GM23338 (cell line): ENCODE data around the gene AHDC1. TPM values are rescaled to one million over a fixed set of nuclear protein-coding genes. Genes with fewer than 3 reads are reported as not detected.

Experiments used
- ATAC-seq: fragments of 200-7000 bp; cut with Tn5 transposase; 3 replicates; pipeline ENCODE4 v1.9.1; 2020
- DNase-seq: peaks from one replicate; pipeline ENCODE4 v3.0.0-alpha.2; 2015; ENCODE audit warnings: low spot score
- H2AFZ ChIP-seq: fragments of 200-600 bp; sonication (generic); 2 replicates; pipeline ENCODE4 v1.8.0; 2016; ENCODE audit warnings: antibody characterized with exemption, mild to moderate bottlenecking, moderate library complexity
- H3F3A ChIP-seq: fragments of 200-600 bp; sonication (generic); replicated peaks from 2 replicates; pipeline ENCODE4 v1.8.0; 2017; ENCODE audit warnings: antibody characterized with exemption, mixed run types, low read depth
- H3K27ac ChIP-seq: fragments of 200-600 bp; sonication (generic); 2 replicates; pipeline ENCODE4 v1.6.1; 2016; ENCODE audit warnings: low read depth
- H3K27me3 ChIP-seq: fragments of 200-600 bp; sonication (generic); 2 replicates; pipeline ENCODE4 v1.8.0; 2016; ENCODE audit warnings: mild to moderate bottlenecking, mixed run types, moderate library complexity; ENCODE audit not compliant: insufficient read depth
- H3K36me3 ChIP-seq: fragments of 200-600 bp; sonication (generic); 2 replicates; pipeline ENCODE4 v1.8.0; 2016; ENCODE audit warnings: mild to moderate bottlenecking; ENCODE audit not compliant: insufficient read depth
- H3K4me1 ChIP-seq: fragments of 200-600 bp; sonication (generic); 2 replicates; pipeline ENCODE4 v1.8.0; 2016; ENCODE audit warnings: mild to moderate bottlenecking, moderate library complexity; ENCODE audit not compliant: insufficient read depth
- H3K4me2 ChIP-seq: fragments of 200-600 bp; sonication (generic); 2 replicates; pipeline ENCODE4 v1.7.1; 2017; ENCODE audit warnings: mixed run types
- H3K4me3 ChIP-seq: fragments of 200-600 bp; sonication (generic); 2 replicates; pipeline ENCODE4 v1.6.1; 2016; ENCODE audit warnings: mixed run types
- H3K79me2 ChIP-seq: fragments of 200-600 bp; sonication (generic); replicated peaks from 2 replicates; pipeline ENCODE4 v1.8.0; 2017; ENCODE audit warnings: mild to moderate bottlenecking; ENCODE audit not compliant: insufficient read depth
- H3K9me2 ChIP-seq: fragments of 200-600 bp; sonication (generic); 2 replicates; pipeline ENCODE4 v1.8.0; 2017; ENCODE audit not compliant: insufficient read depth
- H4K20me1 ChIP-seq: fragments of 200-600 bp; sonication (generic); replicated peaks from 2 replicates; pipeline ENCODE4 v1.8.0; 2017; ENCODE audit warnings: mild to moderate bottlenecking; ENCODE audit not compliant: insufficient read depth
- H3K27ac Mint-ChIP-seq: 2 replicates; pipeline ENCODE4 v1.8.0; 2020; ENCODE audit warnings: inconsistent platforms, mild to moderate bottlenecking, moderate library complexity, mixed read lengths
- H3K27me3 Mint-ChIP-seq: 3 replicates; pipeline ENCODE4 v1.8.0; 2022; ENCODE audit warnings: low read depth, mild to moderate bottlenecking, moderate library complexity, mixed read lengths, inconsistent platforms; ENCODE audit not compliant: insufficient read depth, poor library complexity
- H3K36me3 Mint-ChIP-seq: 3 replicates; pipeline ENCODE4 v1.8.0; 2021; ENCODE audit warnings: low read depth, mild to moderate bottlenecking, inconsistent platforms, moderate library complexity, mixed read lengths
- H3K4me1 Mint-ChIP-seq: 3 replicates; pipeline ENCODE4 v1.8.0; 2020; ENCODE audit warnings: mild to moderate bottlenecking, inconsistent platforms, mixed read lengths
- H3K4me3 Mint-ChIP-seq: 3 replicates; pipeline ENCODE4 v1.8.0; 2021; ENCODE audit warnings: moderate library complexity, mild to moderate bottlenecking, inconsistent platforms, mixed read lengths
- H3K9me3 Mint-ChIP-seq: 3 replicates; pipeline ENCODE4 v1.8.0; 2020; ENCODE audit warnings: moderate library complexity, mild to moderate bottlenecking, inconsistent platforms, mixed read lengths
- CREB1 ChIP-seq: fragments of 250-450 bp; sonication (Bioruptor Pico); IDR thresholded peaks from 2 replicates; pipeline ENCODE4 v1.5.0; 2020; ENCODE audit warnings: low read depth, mild to moderate bottlenecking, moderate library complexity
- CTCF ChIP-seq, 2 experiments: fragments of 200-600 bp in 1 of 2; sonication (generic) in 1 of 2; conservative IDR thresholded peaks; 2 replicates each; pipeline versions ENCODE4 v1.5.1 to v1.6.1; 2016 to 2017; ENCODE audit warnings: antibody characterized with exemption in 2 of 2, low read depth in 2 of 2, mild to moderate bottlenecking in 2 of 2, moderate library complexity in 1 of 2
- EZH2 ChIP-seq: fragments of 200-600 bp; sonication (generic); IDR thresholded peaks from one replicate; pipeline ENCODE4 v1.8.0; 2017; ENCODE audit warnings: antibody characterized with exemption, mild to moderate bottlenecking, low read depth; ENCODE audit not compliant: unreplicated experiment
- EZH2phosphoT487 ChIP-seq: fragments of 200-600 bp; sonication (generic); IDR thresholded peaks from one replicate; pipeline ENCODE4 v1.8.1; 2018; ENCODE audit warnings: antibody characterized with exemption; ENCODE audit not compliant: unreplicated experiment
- JUNB ChIP-seq: IDR thresholded peaks from one replicate; pipeline ENCODE4 v1.6.1; 2016; ENCODE audit warnings: antibody characterized with exemption; ENCODE audit not compliant: unreplicated experiment
- POLR2AphosphoS5 ChIP-seq: IDR thresholded peaks from 2 replicates; pipeline ENCODE4 v1.6.1; 2016; ENCODE audit warnings: antibody characterized with exemption, low read depth
- REST ChIP-seq: IDR thresholded peaks from one replicate; pipeline ENCODE4 v1.6.1; 2018; ENCODE audit warnings: antibody characterized with exemption; ENCODE audit not compliant: unreplicated experiment
- STAT1 ChIP-seq: IDR thresholded peaks from one replicate; pipeline ENCODE4 v1.6.1; 2016; ENCODE audit warnings: antibody characterized with exemption; ENCODE audit not compliant: unreplicated experiment
- ZNF114 ChIP-seq: fragments of 250-450 bp; sonication (Bioruptor Pico); IDR thresholded peaks from 2 replicates; pipeline ENCODE4 v1.5.0; 2020; ENCODE audit warnings: mild to moderate bottlenecking, moderate library complexity
- ZNF331 ChIP-seq: fragments of 250-450 bp; sonication (Bioruptor Pico); IDR thresholded peaks from 2 replicates; pipeline ENCODE4 v1.5.0; 2020; ENCODE audit warnings: low read depth, mild to moderate bottlenecking, moderate library complexity
- polyA plus RNA-seq: library from polyadenylated mRNA; unstranded; fragments of >200 nt; fragmentation: Nextera tagmentation; extraction: Ambion mirVana; gene quantifications from 2 replicates; pipeline ENCODE4 v1.2.1, GENCODE V29; 2016
- total RNA-seq: library from RNA; depleted of rRNA; stranded (reverse); fragments of >200 nt; shearing (Covaris generic); gene quantifications from 2 replicates; pipeline ENCODE4 v1.2.3, GENCODE V29; 2014

AHDC1 gene
- total and polyA plus RNA-seq, 2 experiments from 2014 or later, result 8.3 to 22.2 TPM

- no peak overlapping the region for H3K4me3 ChIP-seq
- no peaks in the 10 kb centered on the region for H3K36me3 Mint-ChIP-seq
- peak overlapping the region; percentile 88; the same call in 1 of the 2 replicates for H2AFZ ChIP-seq
- H3K4me1 Mint-ChIP-seq, result peaks cover 71% of the 10 kb centered on the region
- H3K9me3 Mint-ChIP-seq, result no peaks in the 10 kb centered on the region
- H3K4me3 Mint-ChIP-seq, result no peak overlapping the region; the same call in 2 of the 3 replicates
- H3K27ac Mint-ChIP-seq, result no peak overlapping the region
- H3K9me2 ChIP-seq, result no peaks in the 10 kb centered on the region
- H3F3A ChIP-seq, result peaks cover 23% of the 10 kb centered on the region
- H3K27ac ChIP-seq, result no peak overlapping the region; the same call in 1 of the 2 replicates
- no peaks in the 10 kb centered on the region for H4K20me1 ChIP-seq
- H3K4me2 ChIP-seq, result peak overlapping the region; percentile 63
- DNase-seq, result no peak
- no peaks in the 10 kb centered on the region for H3K79me2 ChIP-seq
- peaks cover 22% of the 10 kb centered on the region for H3K27me3 Mint-ChIP-seq
- ATAC-seq, result no peak
- TF ChIP-seq JUNB (no peak), CREB1 (CRISPR knock-in tag) (no peak), ZNF331 (CRISPR knock-in tag) (no peak), ZNF114 (CRISPR knock-in tag) (no peak), CTCF (conservative IDR thresholded peaks at IDR 0.05; ENCODE audit: low read depth in 2 of 2) (no peak), EZH2 (no peak), EZH2phosphoT487 (no peak)
- no peaks in the 10 kb centered on the region for H3K36me3 ChIP-seq
- peaks cover 46% of the 10 kb centered on the region for H3K4me1 ChIP-seq
- H3K27me3 ChIP-seq, result 0 out of 2 replicates have a peak, but pooled peaks cover 2% of the 10 kb centered on the region
These were observed 80.5 kb downstream of the AHDC1 start for GRCh38 chr1:27523337-27524020.

GRCh38 chr1:27522432-27523336 is 81.3 kb downstream of the AHDC1 start:
- Mint-ChIP-seq H3K4me3 (no peak overlapping the region; the same call in 2 of the 3 replicates), H3K9me3 (no peaks in the 10 kb centered on the region), H3K36me3 (no peaks in the 10 kb centered on the region), H3K27ac (peak overlapping the region; percentile 76), H3K4me1 (peaks cover 75% of the 10 kb centered on the region), H3K27me3 (peaks cover 22% of the 10 kb centered on the region)
- H3K4me2 ChIP-seq, result peak overlapping the region; percentile 63
- peaks cover 49% of the 10 kb centered on the region for H3K4me1 ChIP-seq
- no peaks in the 10 kb centered on the region for H3K36me3 ChIP-seq
- H3K79me2 ChIP-seq, result no peaks in the 10 kb centered on the region
- 0 out of 2 replicates have a peak overlapping the region, but pooled peaks have one; percentile 10 for H3K4me3 ChIP-seq
- no peaks in the 10 kb centered on the region for H3K9me2 ChIP-seq
- no peak overlapping the region for H3K27ac ChIP-seq
- H3K27me3 ChIP-seq, result no peaks in the 10 kb centered on the region
- no peaks in the 10 kb centered on the region for H4K20me1 ChIP-seq
- H2AFZ ChIP-seq, result peak overlapping the region; percentile 88
- no peak for TF ChIP-seq POLR2AphosphoS5
- TF ChIP-seq STAT1, result no peak
- no peak for TF ChIP-seq ZNF331 (CRISPR knock-in tag)
- no peak for TF ChIP-seq JUNB
- TF ChIP-seq REST, result no peak
- TF ChIP-seq CTCF (conservative IDR thresholded peaks at IDR 0.05; ENCODE audit: low read depth in 2 of 2), result peak; percentile 45 to 73; a peak in 3 of 4 replicates
- H3F3A ChIP-seq, result peaks cover 21% of the 10 kb centered on the region
- ATAC-seq (peak; percentile 8), DNase-seq (peak; percentile 74)
